Neural cell (in vitro differentiated cells): ENCODE measurements around the gene UCP3. TPM values are rescaled to one million over a fixed set of nuclear protein-coding genes. Genes with fewer than 3 reads are reported as not detected.

ENCODE experiments used
- H2AFZ ChIP-seq: fragments of 200-600, 300-800 bp; sonication (generic), shearing (Covaris generic); 2 replicates; pipeline ENCODE4 v1.6.0; 2014; ENCODE audit warnings: low read depth, mild to moderate bottlenecking, antibody characterized with exemption, low read length, moderate library complexity
- H3F3A ChIP-seq: fragments of 200-600 bp; shearing (Covaris generic); 2 replicates; pipeline ENCODE4 v1.6.1; 2016; ENCODE audit warnings: mild to moderate bottlenecking, moderate library complexity, mixed read lengths, antibody characterized with exemption, low read length; ENCODE audit not compliant: insufficient read depth, poor library complexity, severe bottlenecking
- H3K27ac ChIP-seq: fragments of 200-600, 300-800 bp; sonication (generic), shearing (Covaris generic); 2 replicates; pipeline ENCODE4 v1.5.1; 2014; ENCODE audit warnings: mild to moderate bottlenecking, low read length, moderate library complexity
- H3K27me3 ChIP-seq: fragments of 300-800, 200-600 bp; sonication (generic), shearing (Covaris generic); 2 replicates; pipeline ENCODE4 v1.6.0; 2014; ENCODE audit warnings: mild to moderate bottlenecking, low read depth, low read length, moderate library complexity; ENCODE audit not compliant: insufficient read depth
- H3K36me3 ChIP-seq: fragments of 300-800, 200-600 bp; sonication (generic), shearing (Covaris generic); 2 replicates; pipeline ENCODE4 v1.5.1; 2014; ENCODE audit warnings: mild to moderate bottlenecking, antibody characterized with exemption, low read length, moderate library complexity; ENCODE audit not compliant: insufficient read depth
- H3K4me2 ChIP-seq: fragments of 300-800, 200-600 bp; sonication (generic), shearing (Covaris generic); 2 replicates; pipeline ENCODE4 v1.6.0; 2014; ENCODE audit warnings: mild to moderate bottlenecking, low read length
- H3K4me3 ChIP-seq: fragments of 300-800, 200-600 bp; sonication (generic), shearing (Covaris generic); 2 replicates; pipeline ENCODE4 v1.5.1; 2014; ENCODE audit warnings: mild to moderate bottlenecking, low read length, moderate library complexity
- H3K79me2 ChIP-seq: fragments of 200-600 bp; shearing (Covaris generic); replicated peaks from 2 replicates; pipeline ENCODE4 v1.6.0; 2014; ENCODE audit warnings: mild to moderate bottlenecking, low read length, moderate library complexity; ENCODE audit not compliant: insufficient read depth
- H3K9ac ChIP-seq: fragments of 300-800, 200-600 bp; sonication (generic), shearing (Covaris generic); 2 replicates; pipeline ENCODE4 v1.6.1; 2016; ENCODE audit warnings: mild to moderate bottlenecking, low read length, mixed read lengths
- H3K9me2 ChIP-seq: fragments of 200-600 bp; shearing (Covaris generic); 2 replicates; pipeline ENCODE4 v1.6.1; 2016; ENCODE audit warnings: mild to moderate bottlenecking, low read length, mixed read lengths; ENCODE audit not compliant: insufficient read depth
- H3K9me3 ChIP-seq: fragments of 200-600, 300-800 bp; sonication (generic), shearing (Covaris generic); 2 replicates; pipeline ENCODE4 v1.6.1; 2016; ENCODE audit warnings: mild to moderate bottlenecking, mixed run types, low read length, moderate library complexity, mixed read lengths
- H4K20me1 ChIP-seq: fragments of 200-600 bp; shearing (Covaris generic); 2 replicates; pipeline ENCODE4 v1.6.1; 2016; ENCODE audit warnings: mild to moderate bottlenecking, mixed run types; ENCODE audit not compliant: insufficient read depth
- CTCF ChIP-seq: fragments of 450-650 bp; IDR thresholded peaks from 2 replicates; pipeline ENCODE4 v1.5.1; 2014; ENCODE audit warnings: antibody characterized with exemption, mild to moderate bottlenecking, moderate library complexity; ENCODE audit not compliant: poor library complexity, severe bottlenecking
- EP300 ChIP-seq: fragments of 450-650 bp; conservative IDR thresholded peaks from 2 replicates; pipeline ENCODE4 v1.6.1; 2014; ENCODE audit warnings: antibody characterized with exemption, mild to moderate bottlenecking, moderate library complexity; ENCODE audit not compliant: poor library complexity, severe bottlenecking
- EZH2 ChIP-seq: fragments of 200-600, 300-800 bp; shearing (Covaris generic), sonication (generic); IDR thresholded peaks from 2 replicates; pipeline ENCODE4 v1.6.1; 2014; ENCODE audit warnings: antibody characterized with exemption, low read length, borderline replicate concordance, mild to moderate bottlenecking; ENCODE audit not compliant: insufficient read depth, poor library complexity, severe bottlenecking
- MXI1 ChIP-seq: fragments of 450-650 bp; conservative IDR thresholded peaks from 2 replicates; pipeline ENCODE4 v1.6.1; 2014; ENCODE audit warnings: antibody characterized with exemption, mild to moderate bottlenecking; ENCODE audit not compliant: poor library complexity, severe bottlenecking
- POLR2AphosphoS5 ChIP-seq: IDR thresholded peaks from 2 replicates; pipeline ENCODE4 v1.6.1; 2012
- RAD21 ChIP-seq: fragments of 450-650 bp; conservative IDR thresholded peaks from 2 replicates; pipeline ENCODE4 v1.6.1; 2014; ENCODE audit warnings: antibody characterized with exemption, mild to moderate bottlenecking, moderate library complexity
- REST ChIP-seq: IDR thresholded peaks from 2 replicates; pipeline ENCODE4 v1.6.1; 2012; ENCODE audit warnings: borderline replicate concordance
- SMC3 ChIP-seq: fragments of 450-650 bp; conservative IDR thresholded peaks from 2 replicates; pipeline ENCODE4 v1.6.1; 2014; ENCODE audit warnings: antibody characterized with exemption, mild to moderate bottlenecking, moderate library complexity; ENCODE audit not compliant: poor library complexity
- TAF1 ChIP-seq: IDR thresholded peaks from 2 replicates; pipeline ENCODE4 v1.6.1; 2012; ENCODE audit warnings: low read depth
- polyA plus RNA-seq: library from polyadenylated mRNA; depleted of rRNA; stranded (reverse); fragments of >200 nt; gene quantifications from 2 replicates; pipeline ENCODE4 v1.2.3, GENCODE V29; 2014

UCP3 gene
- polyA plus RNA-seq, 1 donor from 2014 or later = 7.8 TPM

- no peak overlapping the region for H2AFZ ChIP-seq
- TF ChIP-seq POLR2AphosphoS5 (no peak), MXI1 (no peak), RAD21 (no peak), CTCF (no peak), EZH2 (no peak), REST (no peak), EP300 (no peak), SMC3 (no peak), TAF1 (no peak)
- H3K27ac ChIP-seq = no peak overlapping the region
- H3K36me3 ChIP-seq = peaks cover 6% of the 10 kb centered on the region
- H3K4me2 ChIP-seq = no peak overlapping the region
- no peak overlapping the region for H3K9ac ChIP-seq
- no peaks in the 10 kb centered on the region for H3F3A ChIP-seq
- no peaks in the 10 kb centered on the region for H3K9me2 ChIP-seq
- no peaks in the 10 kb centered on the region for H3K79me2 ChIP-seq
- no peaks in the 10 kb centered on the region for H3K9me3 ChIP-seq
- no peaks in the 10 kb centered on the region for H3K27me3 ChIP-seq
- no peak overlapping the region for H3K4me3 ChIP-seq
- H4K20me1 ChIP-seq = no peaks in the 10 kb centered on the region
These were observed 28.4 kb upstream of the UCP3 start for GRCh38 chr11:74037309-74037708.

DNA sequence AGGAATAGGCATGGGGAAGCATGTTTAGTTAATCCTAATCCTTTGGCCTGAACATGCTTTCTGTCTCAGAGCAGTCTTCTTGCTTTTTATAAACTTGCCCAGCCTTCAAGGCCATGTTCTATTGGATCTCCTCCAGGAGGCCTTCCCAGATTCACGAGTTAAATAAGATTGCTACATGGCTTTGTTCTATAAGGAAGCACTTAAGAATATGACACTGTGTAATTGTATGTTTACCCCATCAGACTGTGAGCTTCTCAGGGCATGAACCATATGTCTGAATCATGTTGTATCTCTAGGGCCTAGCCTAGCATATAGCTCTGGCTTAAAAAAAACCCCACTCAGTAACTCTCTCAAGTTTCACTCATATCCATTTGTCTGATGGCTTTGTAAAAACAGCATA, 26.4 kb upstream of the UCP3 start:
- H3K79me2 ChIP-seq = no peaks in the 10 kb centered on the region
- H3K4me2 ChIP-seq = no peak overlapping the region
- H3K27ac ChIP-seq = no peak overlapping the region
- no peaks in the 10 kb centered on the region for H3K9me2 ChIP-seq
- H3K9ac ChIP-seq = no peak overlapping the region
- H3F3A ChIP-seq = no peaks in the 10 kb centered on the region
- TF ChIP-seq SMC3 (no peak), TAF1 (no peak), EP300 (no peak), REST (no peak), RAD21 (no peak), MXI1 (no peak), POLR2AphosphoS5 (no peak), CTCF (no peak), EZH2 (no peak)
- no peak overlapping the region for H2AFZ ChIP-seq
- no peaks in the 10 kb centered on the region for H4K20me1 ChIP-seq
- H3K27me3 ChIP-seq = no peaks in the 10 kb centered on the region
- peaks cover 6% of the 10 kb centered on the region for H3K36me3 ChIP-seq
- no peak overlapping the region for H3K4me3 ChIP-seq
- no peaks in the 10 kb centered on the region for H3K9me3 ChIP-seq
